ENCODE measurements around the gene ACAA1. TPM values are rescaled to one million over a fixed set of nuclear protein-coding genes. Genes with fewer than 3 reads are reported as not detected.

Gene ACAA1
- total RNA-seq, 1 donor from 2014 or later, result 52.6 TPM

- no peak overlapping the region for H3K4me3 ChIP-seq
- intact Hi-C loops (cut with DNase I), result loop anchor here (5.0 kb wide), 2 partner anchors 232 to 362 kb away; partner anchors contain the start of gene XYLB
- no peaks in the 10 kb centered on the region for H3K9me3 ChIP-seq
- no peaks in the 10 kb centered on the region for H3K27me3 ChIP-seq
- no peak for TF ChIP-seq CTCF (IDR thresholded peaks at IDR 0.05)
- H3K27ac ChIP-seq, result no peak overlapping the region
- peaks cover 0 to 3% of the 10 kb centered on the region in 2 donors for H3K36me3 ChIP-seq
- H3K4me1 ChIP-seq, result no peaks in the 10 kb centered on the region
- DNase-seq (ENCODE audit: low spot score in 2 of 2), result peak in 1 of 2 donors; percentile 52
These were observed 21.9 kb downstream of the ACAA1 start for GRCh38 chr3:38114875-38115644.

GRCh38 chr3:38114052-38114874 lies 22.7 kb downstream of the ACAA1 start:
- Histone ChIP-seq H3K4me1 (no peaks in the 10 kb centered on the region), H3K27ac (no peak overlapping the region), H3K27me3 (no peaks in the 10 kb centered on the region), H3K4me3 (no peak overlapping the region), H3K36me3 (no peaks in the 10 kb centered on the region), H3K9me3 (no peaks in the 10 kb centered on the region)
- DNase-seq (ENCODE audit: low spot score in 2 of 2), result peak in 1 of 2 donors; percentile 57
- intact Hi-C loops (cut with DNase I), result no loop called here
- TF ChIP-seq CTCF (IDR thresholded peaks at IDR 0.05), result no peak

- DNase-seq (ENCODE audit: low spot score in 2 of 2), result peak in 1 of 2 donors; percentile 54
- no peak overlapping the region for H3K4me3 ChIP-seq
- no peaks in the 10 kb centered on the region for H3K9me3 ChIP-seq
- no peak for TF ChIP-seq CTCF (IDR thresholded peaks at IDR 0.05)
- H3K27me3 ChIP-seq, result no peaks in the 10 kb centered on the region
- H3K36me3 ChIP-seq, result no peaks in the 10 kb centered on the region
- H3K4me1 ChIP-seq, result no peaks in the 10 kb centered on the region
- no peak overlapping the region for H3K27ac ChIP-seq
- intact Hi-C loops (cut with DNase I), result no loop called here
These were observed 24.6 kb downstream of the ACAA1 start for GRCh38 chr3:38112378-38112761.

- no peaks in the 10 kb centered on the region for H3K27me3 ChIP-seq
- DNase-seq (ENCODE audit: low spot score in 2 of 2), result peak in 1 of 2 donors; percentile 59
- intact Hi-C loops (cut with DNase I), result no loop called here
- no peaks in the 10 kb centered on the region for H3K9me3 ChIP-seq
- no peak overlapping the region for H3K27ac ChIP-seq
- no peak for TF ChIP-seq CTCF (IDR thresholded peaks at IDR 0.05)
- H3K4me3 ChIP-seq, result no peak overlapping the region
- no peaks in the 10 kb centered on the region for H3K4me1 ChIP-seq
- no peaks in the 10 kb centered on the region for H3K36me3 ChIP-seq
These were observed 25.1 kb downstream of the ACAA1 start for GRCh38 chr3:38111696-38112377.

GRCh38 chr3:38111201-38111600 lies 25.7 kb downstream of the ACAA1 start:
- Histone ChIP-seq H3K4me1 (no peaks in the 10 kb centered on the region), H3K36me3 (no peaks in the 10 kb centered on the region), H3K27me3 (no peaks in the 10 kb centered on the region), H3K27ac (no peak overlapping the region), H3K9me3 (no peaks in the 10 kb centered on the region), H3K4me3 (no peak overlapping the region)
- TF ChIP-seq CTCF (IDR thresholded peaks at IDR 0.05), result no peak
- intact Hi-C loops (cut with DNase I), result no loop called here
- peak in 1 of 2 donors; percentile 45 for DNase-seq (ENCODE audit: low spot score in 2 of 2)
